ENCODE data around the gene ELP5.
A peak's percentile ranks its signal among the peaks of the same experiment; 100 is the strongest.

ELP5 gene

GRCh38 chr17:7282752-7283321 is 30.8 kb downstream of the ELP5 start:
- DNase-seq (ENCODE audit: low read depth in 1 of 2, low spot score in 1 of 2): no peak

GRCh38 chr17:7283471-7284216 is 31.6 kb downstream of the ELP5 start:
- no peak for DNase-seq (ENCODE audit: low read depth in 1 of 2, low spot score in 1 of 2)

GRCh38 chr17:7284911-7285310 is 32.9 kb downstream of the ELP5 start:
- DNase-seq (ENCODE audit: low read depth in 1 of 2, low spot score in 1 of 2): no peak

GRCh38 chr17:7285679-7286078 is 33.7 kb downstream of the ELP5 start:
- no peak for DNase-seq (ENCODE audit: low read depth in 1 of 2, low spot score in 1 of 2)

- DNase-seq (ENCODE audit: low read depth in 1 of 2, low spot score in 1 of 2): no peak
Observed at GRCh38 chr17:7289256-7290032, 37.4 kb downstream of the ELP5 start.

- DNase-seq (ENCODE audit: low read depth in 1 of 2, low spot score in 1 of 2): no peak
Observed at GRCh38 chr17:7290166-7290565, 38.2 kb downstream of the ELP5 start.

- no peak for DNase-seq (ENCODE audit: low read depth in 1 of 2, low spot score in 1 of 2)
Observed at GRCh38 chr17:7290685-7291084, 38.7 kb downstream of the ELP5 start.

- no peak for DNase-seq (ENCODE audit: low read depth in 1 of 2, low spot score in 1 of 2)
Observed at GRCh38 chr17:7292194-7292593, 40.2 kb downstream of the ELP5 start.

GRCh38 chr17:7292729-7293128 is 40.7 kb downstream of the ELP5 start:
- no peak for DNase-seq (ENCODE audit: low read depth in 1 of 2, low spot score in 1 of 2)

- DNase-seq (ENCODE audit: low read depth in 1 of 2, low spot score in 1 of 2): no peak
Observed at GRCh38 chr17:7293159-7293558, 41.1 kb downstream of the ELP5 start.

GRCh38 chr17:7293816-7294613 is 42.0 kb downstream of the ELP5 start:
- no peak for DNase-seq (ENCODE audit: low read depth in 1 of 2, low spot score in 1 of 2)

GRCh38 chr17:7294614-7295153 is 42.7 kb downstream of the ELP5 start, which contains the start of gene YBX2:
Gene YBX2 (minus strand): TSS chr17:7294639. CDS start chr17:7294500, 139 bp downstream.
- peak; percentile 35 to 61 for DNase-seq (ENCODE audit: low read depth in 1 of 2, low spot score in 1 of 2)

GRCh38 chr17:7295230-7296180 is 43.5 kb downstream of the ELP5 start:
- no peak for DNase-seq (ENCODE audit: low read depth in 1 of 2, low spot score in 1 of 2)

- peak in 1 of 2 donors; percentile 61 for DNase-seq (ENCODE audit: low read depth in 1 of 2, low spot score in 1 of 2)
Observed at GRCh38 chr17:7296189-7296861, 44.3 kb downstream of the ELP5 start.

- DNase-seq (ENCODE audit: low read depth in 1 of 2, low spot score in 1 of 2): no peak
Observed at GRCh38 chr17:7304179-7304578, 52.2 kb downstream of the ELP5 start.

- DNase-seq (ENCODE audit: low read depth in 1 of 2, low spot score in 1 of 2): peak; percentile 100
Observed at GRCh38 chr17:7306911-7307685, 55.1 kb downstream of the ELP5 start, which contains the start of gene EIF5A. Gene EIF5A (plus strand): TSS chr17:7307628. CDS start chr17:7309636, 2,008 bp downstream.

GRCh38 chr17:7307686-7308624 is 55.9 kb downstream of the ELP5 start:
- peak in 1 of 2 donors; percentile 43 for DNase-seq (ENCODE audit: low read depth in 1 of 2, low spot score in 1 of 2)
